Gastroesophageal sphincter (tissue), 4 donors: Measurements from ENCODE around the gene PPP1R16B. TPM values are rescaled to one million over a fixed set of nuclear protein-coding genes. Genes with fewer than 3 reads are reported as not detected.

Experiments
- ATAC-seq: fragments of 150-250 bp; one replicate; pipeline ENCODE4 v1.9.1; 2016; ENCODE audit warnings: mild to moderate bottlenecking, moderate library complexity
- H3K27ac ChIP-seq, 4 donors: fragments of 200-600 bp; sonication (generic) in 3 of 4; 1 replicate in 3 of 4; 2 replicates in 1 of 4; pipeline ENCODE4 v1.5.1; 2016 to 2019
- H3K27me3 ChIP-seq: fragments of 200-600 bp; sonication (generic); one replicate; pipeline ENCODE4 v1.5.1; 2019
- H3K36me3 ChIP-seq, 2 donors: fragments of 200-600 bp; sonication (generic); one replicate each; pipeline ENCODE4 v1.5.1; 2019; ENCODE audit warnings: control low read depth in 1 of 2
- H3K4me1 ChIP-seq, 3 donors: fragments of 200-600 bp; sonication (generic); 1 replicate in 2 of 3; 2 replicates in 1 of 3; pipeline ENCODE4 v1.5.1; 2016 to 2019; ENCODE audit warnings: control low read depth in 2 of 3
- H3K4me3 ChIP-seq, 2 donors: fragments of 200-600 bp; sonication (generic); one replicate each; pipeline ENCODE4 v1.5.1; 2019; ENCODE audit warnings: mild to moderate bottlenecking in 1 of 2, moderate library complexity in 1 of 2
- H3K9me3 ChIP-seq, 3 donors: fragments of 200-600 bp; sonication (generic); one replicate each; pipeline ENCODE4 v1.5.1; 2017 to 2019; ENCODE audit warnings: control low read depth in 2 of 3
- CTCF ChIP-seq, 4 experiments: fragments of 200-600 bp in 2 of 4; fragments of 450-650 bp in 2 of 4; sonication (generic) in 1 of 4; IDR thresholded peaks; one replicate each; pipeline ENCODE4 v1.5.1; 2017 to 2019; ENCODE audit warnings: antibody characterized with exemption in 4 of 4, mild to moderate bottlenecking in 2 of 4, moderate library complexity in 2 of 4
- EP300 ChIP-seq: sonication (generic); formaldehyde crosslinking; IDR thresholded peaks from one replicate; pipeline ENCODE4 v1.6.1; 2017; ENCODE audit warnings: antibody characterized with exemption, mild to moderate bottlenecking
- POLR2A ChIP-seq, 2 donors: fragments of 450-650 bp; IDR thresholded peaks; one replicate each; pipeline ENCODE4 v1.6.1; 2017; ENCODE audit warnings: antibody characterized with exemption in 2 of 2, mild to moderate bottlenecking in 2 of 2, moderate library complexity in 1 of 2
- POLR2AphosphoS5 ChIP-seq: sonication (generic); formaldehyde crosslinking; IDR thresholded peaks from one replicate; pipeline ENCODE4 v1.6.1; 2017; ENCODE audit warnings: antibody characterized with exemption
- WGBS, 2 donors: methylation state at CpG; one replicate each; pipeline ENCODE4 v1.1.5; 2018; ENCODE audit warnings: low coverage in 1 of 2; 5-methylcytosine and 5-hydroxymethylcytosine counted together
- total RNA-seq, 4 donors: library from RNA; depleted of rRNA; stranded (reverse); fragments of >200 nt; gene quantifications; one replicate each; pipeline ENCODE4 v1.1.0, GENCODE V29; 2016

The PPP1R16B gene
- total RNA-seq, 4 donors from 2014 or later, result 4.1 to 10.0 (median 5.5) TPM

- peaks cover 52% of the 10 kb centered on the region for H3K27me3 ChIP-seq
- H3K9me3 ChIP-seq, result no peaks in the 10 kb centered on the region
- no peak for TF ChIP-seq EP300
- no peak for TF ChIP-seq CTCF (IDR thresholded peaks at IDR 0.05)
- TF ChIP-seq POLR2AphosphoS5, result no peak
- no peak for TF ChIP-seq POLR2A (IDR thresholded peaks at IDR 0.05)
- no peak overlapping the region for H3K27ac ChIP-seq
- H3K4me1 ChIP-seq, result peaks cover 0 to 6% (median 2%) of the 10 kb centered on the region in 3 donors
- no peak for ATAC-seq
- H3K4me3 ChIP-seq, result no peak overlapping the region
- 71 to 82% methylated on average over 2 of the region's 2 CpGs for WGBS, 2 donors
- H3K36me3 ChIP-seq, result peaks cover 0 to 4% of the 10 kb centered on the region in 2 donors
Measured at GRCh38 chr20:38889050-38889449, 83.6 kb downstream of the PPP1R16B start.

- no peak for ATAC-seq
- H3K36me3 ChIP-seq, result peaks cover 0 to 4% of the 10 kb centered on the region in 2 donors
- no peak overlapping the region for H3K4me3 ChIP-seq
- no peak for TF ChIP-seq POLR2A (IDR thresholded peaks at IDR 0.05)
- TF ChIP-seq CTCF (IDR thresholded peaks at IDR 0.05), result no peak
- no peak for TF ChIP-seq EP300
- no peak for TF ChIP-seq POLR2AphosphoS5
- no peak overlapping the region for H3K27ac ChIP-seq
- peaks cover 0 to 8% (median 5%) of the 10 kb centered on the region in 3 donors for H3K4me1 ChIP-seq
- 29 to 48% methylated on average over 3 to 5 of the region's 13 CpGs for WGBS, 2 donors
- H3K27me3 ChIP-seq, result peaks cover 48% of the 10 kb centered on the region
- H3K9me3 ChIP-seq, result no peaks in the 10 kb centered on the region
Measured at GRCh38 chr20:38889792-38890496, 84.4 kb downstream of the PPP1R16B start.

- peaks cover 0 to 8% (median 5%) of the 10 kb centered on the region in 3 donors for H3K4me1 ChIP-seq
- no peak overlapping the region for H3K4me3 ChIP-seq
- no peaks in the 10 kb centered on the region for H3K9me3 ChIP-seq
- no peak for ATAC-seq
- H3K27me3 ChIP-seq, result peaks cover 48% of the 10 kb centered on the region
- 56 to 69% methylated on average over 2 of the region's 3 CpGs for WGBS, 2 donors
- H3K27ac ChIP-seq, result no peak overlapping the region
- TF ChIP-seq POLR2A (IDR thresholded peaks at IDR 0.05), result no peak
- no peak for TF ChIP-seq CTCF (IDR thresholded peaks at IDR 0.05)
- TF ChIP-seq EP300, result no peak
- TF ChIP-seq POLR2AphosphoS5, result no peak
- H3K36me3 ChIP-seq, result peaks cover 0 to 4% of the 10 kb centered on the region in 2 donors
Measured at GRCh38 chr20:38890497-38890818, 85.0 kb downstream of the PPP1R16B start.

GRCh38 chr20:38892091-38892981, 86.8 kb downstream of the PPP1R16B start:
- TF ChIP-seq POLR2AphosphoS5 (no peak), CTCF (IDR thresholded peaks at IDR 0.05) (no peak), POLR2A (IDR thresholded peaks at IDR 0.05) (no peak), EP300 (no peak)
- H3K4me3 ChIP-seq, result no peak overlapping the region
- H3K4me1 ChIP-seq, result peaks cover 0 to 8% (median 5%) of the 10 kb centered on the region in 3 donors
- no peak overlapping the region for H3K27ac ChIP-seq
- H3K27me3 ChIP-seq, result peaks cover 41% of the 10 kb centered on the region
- WGBS, 2 donors, result 64 to 65% methylated on average over 5 to 10 of the region's 11 CpGs
- ATAC-seq, result no peak
- peaks cover 0 to 4% of the 10 kb centered on the region in 2 donors for H3K36me3 ChIP-seq
- H3K9me3 ChIP-seq, result no peaks in the 10 kb centered on the region
